Measurements from ENCODE around the gene PUM1. TPM values are rescaled to one million over a fixed set of nuclear protein-coding genes. Genes with fewer than 3 reads are reported as not detected.
A peak's percentile ranks its signal among the peaks of the same experiment; 100 is the strongest.

The PUM1 gene
- total RNA-seq, 1 donor from 2014 or later: 143 TPM

- no peak for FAIRE-seq
- Histone ChIP-seq H3K27me3 (ENCODE audit: insufficient read depth, low read length) (no peaks in the 10 kb centered on the region), H2AFZ (ENCODE audit: low read depth, low read length) (no peak overlapping the region), H3K4me2 (ENCODE audit: low read length) (no peak overlapping the region), H3K27ac (ENCODE audit: low read depth, low read length) (no peak overlapping the region), H3K36me3 (ENCODE audit: insufficient read depth, low read length) (peaks cover 40% of the 10 kb centered on the region), H3K79me2 (ENCODE audit: insufficient read depth, low read length) (peaks cover 76% of the 10 kb centered on the region), H3K4me3 (ENCODE audit: insufficient read depth, low read depth, low read length) (no peak overlapping the region), H3K9me3 (ENCODE audit: insufficient read depth, low read depth, low read length) (no peaks in the 10 kb centered on the region), H4K20me1 (ENCODE audit: insufficient read depth, low read length) (peaks cover 86% of the 10 kb centered on the region), H3K4me1 (ENCODE audit: insufficient read depth, low read length) (peaks cover 18% of the 10 kb centered on the region), H3K9ac (ENCODE audit: low read length) (no peak overlapping the region)
- H3K36me3 Mint-ChIP-seq (ENCODE audit: low read depth, unreplicated experiment): peaks cover 11% of the 10 kb centered on the region
- H3K27ac Mint-ChIP-seq (ENCODE audit: unreplicated experiment): peak overlapping the region; percentile 53
- H3K4me1 Mint-ChIP-seq (ENCODE audit: low read depth, unreplicated experiment): peaks cover 40% of the 10 kb centered on the region
- no peak overlapping the region for H3K4me3 Mint-ChIP-seq (ENCODE audit: unreplicated experiment)
- no peaks in the 10 kb centered on the region for H3K27me3 Mint-ChIP-seq (ENCODE audit: low read depth, unreplicated experiment)
- TF ChIP-seq CTCF (IDR thresholded peaks at IDR 0.05; ENCODE audit: insufficient read depth, low read depth, low read length) (no peak), EZH2 (IDR thresholded peaks at IDR 0.05; ENCODE audit: insufficient read depth, low read length) (no peak)
- no peak for DNase-seq (ENCODE audit: low read depth)
- no peaks in the 10 kb centered on the region for H3K9me3 Mint-ChIP-seq (ENCODE audit: unreplicated experiment)
These were observed 94.0 kb downstream of the PUM1 start for GRCh38 chr1:30971496-30971895.

DNA sequence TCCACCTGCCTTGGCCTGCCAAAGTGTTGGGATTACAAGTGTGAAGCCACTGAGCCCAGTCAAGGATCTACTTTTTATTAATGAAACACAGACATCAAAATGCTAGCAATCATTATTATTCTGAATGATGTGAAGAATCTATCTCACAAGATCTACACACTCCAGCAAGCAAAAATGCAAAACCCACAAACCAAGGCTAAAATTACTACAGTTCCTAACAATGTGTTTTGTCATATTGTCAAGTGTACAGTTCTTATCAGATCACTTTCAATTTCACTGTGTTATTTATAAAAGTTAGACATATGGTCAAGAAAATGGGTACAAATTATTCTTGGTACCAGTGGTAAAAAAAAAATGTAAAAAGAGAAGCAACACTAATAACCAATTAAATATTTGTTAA is 95.6 kb downstream of the PUM1 start:
- Mint-ChIP-seq H3K9me3 (ENCODE audit: unreplicated experiment) (no peaks in the 10 kb centered on the region), H3K27me3 (ENCODE audit: low read depth, unreplicated experiment) (no peaks in the 10 kb centered on the region), H3K4me1 (ENCODE audit: low read depth, unreplicated experiment) (peaks cover 43% of the 10 kb centered on the region), H3K4me3 (ENCODE audit: unreplicated experiment) (no peak overlapping the region), H3K27ac (ENCODE audit: unreplicated experiment) (no peak overlapping the region), H3K36me3 (ENCODE audit: low read depth, unreplicated experiment) (peaks cover 16% of the 10 kb centered on the region)
- DNase-seq (ENCODE audit: low read depth) (no peak), FAIRE-seq (no peak)
- peaks cover 52% of the 10 kb centered on the region for H3K36me3 ChIP-seq (ENCODE audit: insufficient read depth, low read length)
- no peak for TF ChIP-seq CTCF (IDR thresholded peaks at IDR 0.05; ENCODE audit: insufficient read depth, low read depth, low read length)
- no peak for TF ChIP-seq EZH2 (IDR thresholded peaks at IDR 0.05; ENCODE audit: insufficient read depth, low read length)
- H3K27me3 ChIP-seq (ENCODE audit: insufficient read depth, low read length): no peaks in the 10 kb centered on the region
- H3K9ac ChIP-seq (ENCODE audit: low read length): no peak overlapping the region
- peaks cover 18% of the 10 kb centered on the region for H3K4me1 ChIP-seq (ENCODE audit: insufficient read depth, low read length)
- H2AFZ ChIP-seq (ENCODE audit: low read depth, low read length): no peak overlapping the region
- H3K27ac ChIP-seq (ENCODE audit: low read depth, low read length): no peak overlapping the region
- peaks cover 83% of the 10 kb centered on the region for H4K20me1 ChIP-seq (ENCODE audit: insufficient read depth, low read length)
- no peak overlapping the region for H3K4me3 ChIP-seq (ENCODE audit: insufficient read depth, low read depth, low read length)
- H3K9me3 ChIP-seq (ENCODE audit: insufficient read depth, low read depth, low read length): no peaks in the 10 kb centered on the region
- H3K4me2 ChIP-seq (ENCODE audit: low read length): no peak overlapping the region
- H3K79me2 ChIP-seq (ENCODE audit: insufficient read depth, low read length): peaks cover 79% of the 10 kb centered on the region

DNA sequence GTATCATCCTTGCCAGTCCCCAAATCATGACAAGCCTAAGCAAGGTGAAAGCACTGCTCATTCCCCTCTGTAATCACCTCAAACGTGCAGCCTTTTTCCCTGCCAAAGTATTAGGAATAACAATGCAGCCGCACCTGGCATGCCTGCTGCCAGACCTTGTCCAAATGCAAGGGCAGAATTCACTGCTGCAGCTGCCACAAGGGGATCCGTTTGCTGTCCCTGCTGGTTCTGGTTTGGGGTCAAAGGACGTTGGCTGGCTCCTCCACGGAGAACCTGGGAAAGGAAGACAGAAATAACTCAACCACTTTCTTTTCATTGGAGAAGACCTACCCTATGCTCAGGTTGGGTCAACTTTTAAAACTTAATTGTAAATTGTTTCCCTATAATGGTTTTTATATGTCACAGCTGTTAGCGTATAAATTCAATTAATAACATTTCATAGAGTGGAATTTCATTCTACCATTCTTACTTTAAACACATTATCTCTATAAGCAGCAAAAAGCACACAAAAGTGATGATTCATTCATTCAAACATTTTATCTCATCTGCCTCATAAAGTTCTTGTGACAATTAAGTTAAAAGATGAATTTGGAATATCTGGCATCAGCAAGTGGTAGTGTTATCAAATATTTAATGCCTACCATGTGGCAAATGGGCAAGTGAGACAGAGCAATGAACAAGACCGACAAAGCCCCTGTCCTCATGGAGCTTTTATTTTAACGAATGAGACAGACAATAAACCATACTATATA is 97.1 kb downstream of the PUM1 start:
- Histone ChIP-seq H3K27me3 (ENCODE audit: insufficient read depth, low read length) (no peaks in the 10 kb centered on the region), H3K9ac (ENCODE audit: low read length) (no peak overlapping the region), H3K4me3 (ENCODE audit: insufficient read depth, low read depth, low read length) (no peak overlapping the region), H3K36me3 (ENCODE audit: insufficient read depth, low read length) (peaks cover 61% of the 10 kb centered on the region), H4K20me1 (ENCODE audit: insufficient read depth, low read length) (peaks cover 83% of the 10 kb centered on the region), H3K27ac (ENCODE audit: low read depth, low read length) (no peak overlapping the region), H2AFZ (ENCODE audit: low read depth, low read length) (no peak overlapping the region), H3K79me2 (ENCODE audit: insufficient read depth, low read length) (peaks cover 81% of the 10 kb centered on the region), H3K4me1 (ENCODE audit: insufficient read depth, low read length) (peaks cover 18% of the 10 kb centered on the region), H3K9me3 (ENCODE audit: insufficient read depth, low read depth, low read length) (no peaks in the 10 kb centered on the region), H3K4me2 (ENCODE audit: low read length) (no peak overlapping the region)
- no peak for FAIRE-seq
- no peak for TF ChIP-seq EZH2 (IDR thresholded peaks at IDR 0.05; ENCODE audit: insufficient read depth, low read length)
- TF ChIP-seq CTCF (IDR thresholded peaks at IDR 0.05; ENCODE audit: insufficient read depth, low read depth, low read length): no peak
- no peak overlapping the region for H3K4me3 Mint-ChIP-seq (ENCODE audit: unreplicated experiment)
- H3K27me3 Mint-ChIP-seq (ENCODE audit: low read depth, unreplicated experiment): no peaks in the 10 kb centered on the region
- no peaks in the 10 kb centered on the region for H3K9me3 Mint-ChIP-seq (ENCODE audit: unreplicated experiment)
- peaks cover 42% of the 10 kb centered on the region for H3K4me1 Mint-ChIP-seq (ENCODE audit: low read depth, unreplicated experiment)
- no peak overlapping the region for H3K27ac Mint-ChIP-seq (ENCODE audit: unreplicated experiment)
- DNase-seq (ENCODE audit: low read depth): no peak
- H3K36me3 Mint-ChIP-seq (ENCODE audit: low read depth, unreplicated experiment): peaks cover 24% of the 10 kb centered on the region

All from astrocyte (in vitro differentiated cells and primary cell).